Natural killer cell (primary cell): ENCODE measurements around the gene FAM171A1. TPM values are rescaled to one million over a fixed set of nuclear protein-coding genes. Genes with fewer than 3 reads are reported as not detected.

Experiments
- ATAC-seq, 3 donors: fragments of 150-1000 bp in 2 of 3; fragments of 200-7000 bp in 1 of 3; cut with Tn5 transposase; 1 replicate in 1 of 3; 2 replicates in 2 of 3; pipeline ENCODE4 v1.10.0; 2021; ENCODE audit warnings: mild to moderate bottlenecking in 2 of 3, moderate library complexity in 2 of 3
- DNase-seq, 2 donors: peaks; one replicate each; pipeline versions ENCODE4 v3.0.0 to v3.0.0-alpha.2; 2013 to 2021; ENCODE audit warnings: mixed read lengths in 1 of 2
- H3K27ac ChIP-seq: one replicate; pipeline ENCODE4 v1.5.1; 2013; ENCODE audit warnings: mild to moderate bottlenecking, low read length
- H3K27me3 ChIP-seq: one replicate; pipeline ENCODE4 v1.6.1; 2013; ENCODE audit warnings: low read length; ENCODE audit not compliant: control insufficient read depth, insufficient read depth
- H3K36me3 ChIP-seq: one replicate; pipeline ENCODE4 v1.6.1; 2013; ENCODE audit warnings: low read length; ENCODE audit not compliant: control insufficient read depth, insufficient read depth
- H3K4me1 ChIP-seq: one replicate; pipeline ENCODE4 v1.6.1; 2013; ENCODE audit warnings: low read length; ENCODE audit not compliant: control insufficient read depth, insufficient read depth
- H3K4me3 ChIP-seq: one replicate; pipeline ENCODE4 v1.5.1; 2013; ENCODE audit warnings: low read length
- H3K9me3 ChIP-seq: one replicate; pipeline ENCODE4 v1.6.1; 2013; ENCODE audit warnings: low read length; ENCODE audit not compliant: control insufficient read depth, insufficient read depth
- H3K27ac Mint-ChIP-seq, 2 donors: one replicate each; pipeline ENCODE4 v1.8.0; 2022; ENCODE audit warnings: mild to moderate bottlenecking in 2 of 2, mixed read lengths in 2 of 2, moderate library complexity in 1 of 2
- H3K27me3 Mint-ChIP-seq, 2 donors: one replicate each; pipeline ENCODE4 v1.8.0; 2022; ENCODE audit warnings: low read depth in 2 of 2, mixed read lengths in 2 of 2
- H3K36me3 Mint-ChIP-seq: one replicate; pipeline ENCODE4 v1.8.0; 2022; ENCODE audit warnings: mixed read lengths
- H3K4me1 Mint-ChIP-seq, 2 donors: one replicate each; pipeline ENCODE4 v1.8.0; 2022; ENCODE audit warnings: mixed read lengths in 2 of 2
- H3K4me3 Mint-ChIP-seq: one replicate; pipeline ENCODE4 v1.8.0; 2022; ENCODE audit warnings: mild to moderate bottlenecking, moderate library complexity, mixed read lengths
- H3K9me3 Mint-ChIP-seq, 2 donors: one replicate each; pipeline ENCODE4 v1.8.0; 2022; ENCODE audit warnings: mixed read lengths in 2 of 2
- WGBS: methylation state at CpG from one replicate; pipeline ENCODE4 v1.1.7; 2013; ENCODE audit warnings: missing lambda C conversion rate; ENCODE audit not compliant: insufficient coverage; 5-methylcytosine and 5-hydroxymethylcytosine counted together
- intact Hi-C: fragments of 100-400 bp; cut with micrococcal nuclease; formaldehyde crosslinking; loops from one replicate; pipeline ENCODE4 v1.14.2; 2022
- total RNA-seq, 4 donors: library from RNA; stranded (reverse); fragments of 120-200 nt in 1 of 4; gene quantifications; one replicate each; pipeline versions ENCODE4 v1.2.3 to v1.2.4, GENCODE V29; 2013 to 2022
- TF ChIP-seq, protein P1 (sequence below): fragments of 200-600 bp; IDR thresholded peaks from one replicate; pipeline ENCODE4 v1.8.0; 2022; ENCODE audit warnings: antibody characterized with exemption

Gene FAM171A1
- total RNA-seq, 3 donors from 2014 or later (not counting 1 experiment from before 2014, with no cell fraction given), result 0.99 to 2.3 (median 1.6) TPM

DNA sequence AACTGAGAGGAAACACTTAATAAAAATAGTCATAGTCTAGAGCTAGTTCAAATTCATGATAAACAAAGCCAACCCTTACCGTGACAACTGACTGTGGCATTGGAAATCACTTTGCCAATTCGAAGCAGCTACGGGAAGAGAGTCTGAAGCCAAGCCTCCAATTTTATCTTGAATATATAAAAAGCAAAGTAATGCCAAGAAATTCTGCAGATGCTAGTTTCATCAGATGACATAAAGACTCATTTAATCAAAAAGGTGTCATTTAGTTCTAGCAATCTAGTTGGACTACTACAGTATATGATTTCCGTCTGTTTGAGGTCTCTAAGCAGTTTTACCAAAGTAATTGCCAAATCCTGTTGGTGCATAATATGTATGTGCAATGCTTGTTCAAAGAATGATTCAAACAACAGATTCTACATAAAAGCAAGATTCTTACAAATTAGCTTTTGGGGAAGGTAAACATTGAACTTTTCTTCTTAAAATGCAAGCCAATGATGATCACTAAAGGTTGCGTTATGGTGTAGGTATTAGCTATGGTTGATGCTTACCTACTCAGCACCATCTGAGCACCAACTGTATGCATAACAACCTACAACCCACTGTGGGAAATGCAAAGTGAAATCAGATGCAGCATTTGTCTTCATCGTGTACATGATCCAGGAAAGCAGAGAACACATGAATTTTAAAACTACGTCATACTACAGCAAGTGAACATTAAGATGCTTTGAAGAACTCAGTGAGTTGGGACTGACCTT is 2.8 kb downstream of the FAM171A1 start:
- no peak overlapping the region for H3K4me3 Mint-ChIP-seq
- WGBS, result 95% methylated on average over 4 of the region's 7 CpGs
- peaks cover 19% of the 10 kb centered on the region for H3K27me3 ChIP-seq

GRCh38 chr10:15367296-15368085 is 3.6 kb downstream of the FAM171A1 start:
- Mint-ChIP-seq H3K4me3 (no peak overlapping the region), H3K27me3 (peaks cover 43 to 73% of the 10 kb centered on the region in 2 donors), H3K36me3 (no peaks in the 10 kb centered on the region), H3K27ac (no peak overlapping the region), H3K4me1 (no peaks in the 10 kb centered on the region), H3K9me3 (no peaks in the 10 kb centered on the region)
- WGBS, result 91% methylated on average over 7 of the region's 8 CpGs
- Histone ChIP-seq H3K4me3 (no peak overlapping the region), H3K36me3 (no peaks in the 10 kb centered on the region), H3K27me3 (peaks cover 16% of the 10 kb centered on the region), H3K4me1 (peaks cover 8% of the 10 kb centered on the region), H3K9me3 (no peaks in the 10 kb centered on the region), H3K27ac (no peak overlapping the region)
- intact Hi-C loops, result no loop called here
- no peak for ATAC-seq
- TF ChIP-seq, protein P1, sequence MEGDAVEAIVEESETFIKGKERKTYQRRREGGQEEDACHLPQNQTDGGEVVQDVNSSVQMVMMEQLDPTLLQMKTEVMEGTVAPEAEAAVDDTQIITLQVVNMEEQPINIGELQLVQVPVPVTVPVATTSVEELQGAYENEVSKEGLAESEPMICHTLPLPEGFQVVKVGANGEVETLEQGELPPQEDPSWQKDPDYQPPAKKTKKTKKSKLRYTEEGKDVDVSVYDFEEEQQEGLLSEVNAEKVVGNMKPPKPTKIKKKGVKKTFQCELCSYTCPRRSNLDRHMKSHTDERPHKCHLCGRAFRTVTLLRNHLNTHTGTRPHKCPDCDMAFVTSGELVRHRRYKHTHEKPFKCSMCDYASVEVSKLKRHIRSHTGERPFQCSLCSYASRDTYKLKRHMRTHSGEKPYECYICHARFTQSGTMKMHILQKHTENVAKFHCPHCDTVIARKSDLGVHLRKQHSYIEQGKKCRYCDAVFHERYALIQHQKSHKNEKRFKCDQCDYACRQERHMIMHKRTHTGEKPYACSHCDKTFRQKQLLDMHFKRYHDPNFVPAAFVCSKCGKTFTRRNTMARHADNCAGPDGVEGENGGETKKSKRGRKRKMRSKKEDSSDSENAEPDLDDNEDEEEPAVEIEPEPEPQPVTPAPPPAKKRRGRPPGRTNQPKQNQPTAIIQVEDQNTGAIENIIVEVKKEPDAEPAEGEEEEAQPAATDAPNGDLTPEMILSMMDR, result no peak
- DNase-seq, result no peak

More for the DNA sequence above, 2.8 kb downstream of the FAM171A1 start:
- Histone ChIP-seq H3K4me3 (no peak overlapping the region), H3K4me1 (peaks cover 8% of the 10 kb centered on the region), H3K9me3 (no peaks in the 10 kb centered on the region), H3K27ac (no peak overlapping the region), H3K36me3 (no peaks in the 10 kb centered on the region)
- intact Hi-C loops, result no loop called here
- Mint-ChIP-seq H3K36me3 (no peaks in the 10 kb centered on the region), H3K27me3 (peaks cover 41 to 73% of the 10 kb centered on the region in 2 donors), H3K4me1 (no peaks in the 10 kb centered on the region), H3K9me3 (no peaks in the 10 kb centered on the region), H3K27ac (no peak overlapping the region)
- TF ChIP-seq, protein P1, result no peak
- ATAC-seq, result no peak
- DNase-seq, result no peak

DNA sequence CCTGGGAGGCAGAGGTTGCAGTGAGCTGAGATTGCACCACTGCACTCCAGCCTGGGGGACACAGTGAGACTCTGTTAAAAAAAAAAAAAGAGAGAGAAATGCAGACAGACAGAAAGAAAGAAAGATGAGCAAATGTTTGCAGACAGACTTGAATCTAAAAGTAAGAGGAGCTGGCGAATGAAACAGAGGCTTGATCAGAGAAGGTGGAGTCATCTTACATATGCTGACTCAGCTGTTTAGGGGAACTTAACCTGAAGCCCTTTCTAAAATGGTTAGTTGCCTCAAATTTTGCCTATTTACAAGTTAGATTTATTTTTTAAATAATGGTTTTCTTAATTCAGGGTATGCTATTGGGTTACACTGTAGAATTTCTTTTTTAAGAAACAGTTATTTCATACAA is 5.4 kb downstream of the FAM171A1 start:
- Histone ChIP-seq H3K27ac (no peak overlapping the region), H3K4me1 (peaks cover 4% of the 10 kb centered on the region), H3K4me3 (no peak overlapping the region), H3K9me3 (no peaks in the 10 kb centered on the region), H3K27me3 (peaks cover 13% of the 10 kb centered on the region), H3K36me3 (no peaks in the 10 kb centered on the region)
- Mint-ChIP-seq H3K27ac (no peak overlapping the region), H3K27me3 (peaks cover 34 to 67% of the 10 kb centered on the region in 2 donors), H3K4me3 (no peak overlapping the region), H3K9me3 (no peaks in the 10 kb centered on the region), H3K4me1 (no peaks in the 10 kb centered on the region), H3K36me3 (no peaks in the 10 kb centered on the region)
- DNase-seq, result no peak
- 78% methylated on average over 1 of the region's 1 CpG for WGBS
- TF ChIP-seq, protein P1, result no peak
- no peak for ATAC-seq
- intact Hi-C loops, result no loop called here
